H1 (cell line): ENCODE measurements around the gene HES5. TPM values are rescaled to one million over a fixed set of nuclear protein-coding genes. Genes with fewer than 3 reads are reported as not detected.

Source experiments
- CTCF ChIP-seq, 3 experiments: IDR thresholded peaks; 1 replicate in 2 of 3; 2 replicates in 1 of 3; pipeline versions ENCODE4 v1.5.1 to v1.6.1; 2011; ENCODE audit warnings: low read length in 3 of 3, mild to moderate bottlenecking in 3 of 3, inconsistent platforms in 2 of 3, low read depth in 1 of 3, moderate library complexity in 1 of 3; ENCODE audit not compliant: insufficient read depth in 1 of 3; ENCODE audit errors: control extremely low read depth in 1 of 3
- TCF12 ChIP-seq: IDR thresholded peaks from 2 replicates; pipeline ENCODE4 v1.6.1; 2011; ENCODE audit warnings: low read depth, mild to moderate bottlenecking, low read length
- polyA plus RNA-seq, 7 experiments: library from polyadenylated mRNA; depleted of rRNA in 3 of 7; stranded (reverse) in 5 of 7; unstranded in 2 of 7; fragments of >200 nt in 5 of 7; fragments of 200-250 nt in 2 of 7; gene quantifications; 1 replicate in 5 of 7; 2 replicates in 1 of 7; 4 replicates in 1 of 7; pipeline versions ENCODE4 v1.2.1 to v1.2.3, GENCODE V29; 2011 to 2013; ENCODE audit warnings: missing spikeins in 2 of 7, mixed read lengths in 2 of 7
- total RNA-seq: library from RNA; stranded (reverse); fragmentation: NEBNext Ultra II Directional; extraction: Animal tissue kit (Norgen Biotek cat#: 25700); gene quantifications from 2 replicates; pipeline ENCODE4 v1.2.1, GENCODE V29; 2021
- TF ChIP-seq, protein P1 (sequence below): IDR thresholded peaks from 2 replicates; pipeline ENCODE4 v1.6.1; 2012; ENCODE audit warnings: inconsistent platforms

The HES5 gene
- total and polyA plus RNA-seq, 2 of the 8 experiments (the other 6 are each of a cell fraction or from before 2014, with no cell fraction given), result 0.22 TPM; not detected in 1

DNA sequence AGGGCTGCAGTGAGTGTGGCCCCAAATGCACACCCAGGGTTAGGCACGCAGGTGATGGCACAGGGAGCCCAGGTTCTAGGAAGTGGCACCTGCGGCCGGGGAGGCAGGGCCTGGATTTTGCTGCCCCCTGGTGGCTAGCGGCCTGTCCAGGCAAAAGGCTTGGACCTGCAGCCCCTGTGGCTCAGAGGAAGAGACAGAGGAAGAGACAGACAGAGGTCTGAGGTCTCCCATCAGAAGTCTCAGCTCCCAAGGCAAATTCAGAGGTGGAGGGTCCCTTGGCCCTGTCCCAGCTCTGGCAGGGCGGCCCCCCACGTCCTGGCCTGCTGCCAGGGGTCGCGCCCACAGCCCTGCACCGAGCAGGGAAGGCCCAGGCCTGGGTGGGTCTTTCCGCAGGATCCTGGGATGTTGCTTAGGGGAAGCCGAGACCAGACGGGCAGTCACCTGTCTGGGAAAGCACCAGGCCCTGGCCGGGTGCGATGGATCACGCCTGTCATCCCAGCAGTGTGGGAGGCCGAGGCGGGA lies 18.1 kb upstream of the HES5 start (continued):
- TF ChIP-seq, protein P1, sequence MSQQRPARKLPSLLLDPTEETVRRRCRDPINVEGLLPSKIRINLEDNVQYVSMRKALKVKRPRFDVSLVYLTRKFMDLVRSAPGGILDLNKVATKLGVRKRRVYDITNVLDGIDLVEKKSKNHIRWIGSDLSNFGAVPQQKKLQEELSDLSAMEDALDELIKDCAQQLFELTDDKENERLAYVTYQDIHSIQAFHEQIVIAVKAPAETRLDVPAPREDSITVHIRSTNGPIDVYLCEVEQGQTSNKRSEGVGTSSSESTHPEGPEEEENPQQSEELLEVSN, result peak; percentile 38; the same call in 1 of the 2 replicates
- TF ChIP-seq TCF12 (peak; percentile 71; the same call in 1 of the 2 replicates), CTCF (IDR thresholded peaks at IDR 0.05; ENCODE audit: control extremely low read depth in 1 of 3, insufficient read depth in 1 of 3, low read depth in 1 of 3, low read length in 3 of 3) (peak in 2 of 3 experiments; percentile 90 to 94; a peak in 3 of 4 replicates)
- TF ChIP-seq, all 59 proteins: peak for 7
